ENCODE data around the gene CNNM4.

DNA sequence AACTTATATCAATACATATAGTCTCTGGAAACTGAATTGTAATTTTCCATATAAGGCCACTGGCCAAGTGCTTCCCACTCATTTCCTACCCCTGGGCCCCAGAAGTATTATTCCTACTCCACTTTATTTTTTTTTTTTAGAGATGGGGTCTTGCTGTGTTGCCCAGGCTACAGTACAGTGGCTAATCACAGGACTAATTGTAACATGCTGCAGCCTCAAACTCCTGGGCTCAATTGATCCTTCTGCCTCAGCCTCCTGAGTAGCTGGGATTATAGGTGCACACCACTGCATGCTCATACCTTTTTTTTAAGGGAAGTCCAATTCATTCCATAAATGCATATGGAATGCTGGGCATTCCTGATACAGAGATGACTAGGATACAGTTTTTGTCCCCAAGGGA is 6.4 kb upstream of the CNNM4 start:
- no peak for TF ChIP-seq TCF4 (CRISPR knock-in tag; IDR thresholded peaks at IDR 0.05; ENCODE audit: borderline replicate concordance)
- TF ChIP-seq OSR1 (CRISPR knock-in tag; IDR thresholded peaks at IDR 0.05) = no peak
- TF ChIP-seq, protein P1, sequence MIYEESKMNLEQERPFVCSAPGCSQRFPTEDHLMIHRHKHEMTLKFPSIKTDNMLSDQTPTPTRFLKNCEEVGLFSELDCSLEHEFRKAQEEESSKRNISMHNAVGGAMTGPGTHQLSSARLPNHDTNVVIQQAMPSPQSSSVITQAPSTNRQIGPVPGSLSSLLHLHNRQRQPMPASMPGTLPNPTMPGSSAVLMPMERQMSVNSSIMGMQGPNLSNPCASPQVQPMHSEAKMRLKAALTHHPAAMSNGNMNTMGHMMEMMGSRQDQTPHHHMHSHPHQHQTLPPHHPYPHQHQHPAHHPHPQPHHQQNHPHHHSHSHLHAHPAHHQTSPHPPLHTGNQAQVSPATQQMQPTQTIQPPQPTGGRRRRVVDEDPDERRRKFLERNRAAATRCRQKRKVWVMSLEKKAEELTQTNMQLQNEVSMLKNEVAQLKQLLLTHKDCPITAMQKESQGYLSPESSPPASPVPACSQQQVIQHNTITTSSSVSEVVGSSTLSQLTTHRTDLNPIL (CRISPR knock-in tag; IDR thresholded peaks at IDR 0.05; ENCODE audit: low read depth) = no peak
- TF ChIP-seq, protein P2, sequence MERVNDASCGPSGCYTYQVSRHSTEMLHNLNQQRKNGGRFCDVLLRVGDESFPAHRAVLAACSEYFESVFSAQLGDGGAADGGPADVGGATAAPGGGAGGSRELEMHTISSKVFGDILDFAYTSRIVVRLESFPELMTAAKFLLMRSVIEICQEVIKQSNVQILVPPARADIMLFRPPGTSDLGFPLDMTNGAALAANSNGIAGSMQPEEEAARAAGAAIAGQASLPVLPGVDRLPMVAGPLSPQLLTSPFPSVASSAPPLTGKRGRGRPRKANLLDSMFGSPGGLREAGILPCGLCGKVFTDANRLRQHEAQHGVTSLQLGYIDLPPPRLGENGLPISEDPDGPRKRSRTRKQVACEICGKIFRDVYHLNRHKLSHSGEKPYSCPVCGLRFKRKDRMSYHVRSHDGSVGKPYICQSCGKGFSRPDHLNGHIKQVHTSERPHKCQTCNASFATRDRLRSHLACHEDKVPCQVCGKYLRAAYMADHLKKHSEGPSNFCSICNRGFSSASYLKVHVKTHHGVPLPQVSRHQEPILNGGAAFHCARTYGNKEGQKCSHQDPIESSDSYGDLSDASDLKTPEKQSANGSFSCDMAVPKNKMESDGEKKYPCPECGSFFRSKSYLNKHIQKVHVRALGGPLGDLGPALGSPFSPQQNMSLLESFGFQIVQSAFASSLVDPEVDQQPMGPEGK (CRISPR knock-in tag; IDR thresholded peaks at IDR 0.05; ENCODE audit: borderline replicate concordance) = no peak
- TF ChIP-seq, protein P3, sequence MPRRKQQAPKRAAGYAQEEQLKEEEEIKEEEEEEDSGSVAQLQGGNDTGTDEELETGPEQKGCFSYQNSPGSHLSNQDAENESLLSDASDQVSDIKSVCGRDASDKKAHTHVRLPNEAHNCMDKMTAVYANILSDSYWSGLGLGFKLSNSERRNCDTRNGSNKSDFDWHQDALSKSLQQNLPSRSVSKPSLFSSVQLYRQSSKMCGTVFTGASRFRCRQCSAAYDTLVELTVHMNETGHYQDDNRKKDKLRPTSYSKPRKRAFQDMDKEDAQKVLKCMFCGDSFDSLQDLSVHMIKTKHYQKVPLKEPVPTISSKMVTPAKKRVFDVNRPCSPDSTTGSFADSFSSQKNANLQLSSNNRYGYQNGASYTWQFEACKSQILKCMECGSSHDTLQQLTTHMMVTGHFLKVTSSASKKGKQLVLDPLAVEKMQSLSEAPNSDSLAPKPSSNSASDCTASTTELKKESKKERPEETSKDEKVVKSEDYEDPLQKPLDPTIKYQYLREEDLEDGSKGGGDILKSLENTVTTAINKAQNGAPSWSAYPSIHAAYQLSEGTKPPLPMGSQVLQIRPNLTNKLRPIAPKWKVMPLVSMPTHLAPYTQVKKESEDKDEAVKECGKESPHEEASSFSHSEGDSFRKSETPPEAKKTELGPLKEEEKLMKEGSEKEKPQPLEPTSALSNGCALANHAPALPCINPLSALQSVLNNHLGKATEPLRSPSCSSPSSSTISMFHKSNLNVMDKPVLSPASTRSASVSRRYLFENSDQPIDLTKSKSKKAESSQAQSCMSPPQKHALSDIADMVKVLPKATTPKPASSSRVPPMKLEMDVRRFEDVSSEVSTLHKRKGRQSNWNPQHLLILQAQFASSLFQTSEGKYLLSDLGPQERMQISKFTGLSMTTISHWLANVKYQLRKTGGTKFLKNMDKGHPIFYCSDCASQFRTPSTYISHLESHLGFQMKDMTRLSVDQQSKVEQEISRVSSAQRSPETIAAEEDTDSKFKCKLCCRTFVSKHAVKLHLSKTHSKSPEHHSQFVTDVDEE (CRISPR knock-in tag; IDR thresholded peaks at IDR 0.05) = no peak
- no peak for TF ChIP-seq ESRRG (CRISPR knock-in tag; IDR thresholded peaks at IDR 0.05)
- no peak for TF ChIP-seq ARNTL (CRISPR knock-in tag; IDR thresholded peaks at IDR 0.05; ENCODE audit: borderline replicate concordance, low read depth)
- TF ChIP-seq RARB (CRISPR knock-in tag; IDR thresholded peaks at IDR 0.05) = no peak
- TF ChIP-seq ZFP3 (CRISPR knock-in tag; IDR thresholded peaks at IDR 0.05) = no peak
- TF ChIP-seq ISL1 (CRISPR knock-in tag; IDR thresholded peaks at IDR 0.05) = no peak
- no peak for TF ChIP-seq PPARA (CRISPR knock-in tag; IDR thresholded peaks at IDR 0.05; ENCODE audit: borderline replicate concordance)
- no peak for TF ChIP-seq ZFP30 (CRISPR knock-in tag; IDR thresholded peaks at IDR 0.05)
- no peak for TF ChIP-seq CSDC2 (CRISPR knock-in tag; IDR thresholded peaks at IDR 0.05)

Data from SK-N-SH treated with all-trans-retinoic acid at 6 μM for 48 hours (cell line).